ENCODE measurements around the gene RNF130. TPM values are rescaled to one million over a fixed set of nuclear protein-coding genes. Genes with fewer than 3 reads are reported as not detected.

Gene RNF130
- total and polyA plus RNA-seq, 2 of the 13 experiments (the other 11 are each of a cell fraction or from before 2014, with no cell fraction given), result 28.2 to 28.3 TPM

- 0 out of 2 replicates have a peak, but pooled peaks have one; percentile 35 for TF ChIP-seq EEA1 (CRISPR knock-in tag; IDR thresholded peaks at IDR 0.05; ENCODE audit: borderline replicate concordance)
- no peak for TF ChIP-seq FOXK2 (IDR thresholded peaks at IDR 0.05)
- TF ChIP-seq RERE (CRISPR knock-in tag; IDR thresholded peaks at IDR 0.05; ENCODE audit: low read depth), result no peak
- no peak for TF ChIP-seq RELA (CRISPR knock-in tag; IDR thresholded peaks at IDR 0.05)
- peak; percentile 49 for TF ChIP-seq AGO1 (IDR thresholded peaks at IDR 0.05; ENCODE audit: low read depth, low read length, poor library complexity, severe bottlenecking)
- TF ChIP-seq ZSCAN21 (CRISPR knock-in tag; IDR thresholded peaks at IDR 0.05; ENCODE audit: borderline replicate concordance), result no peak
- TF ChIP-seq ISL2 (CRISPR knock-in tag; IDR thresholded peaks at IDR 0.05), result 0 out of 2 replicates have a peak, but pooled peaks have one; percentile 24
- no peak for TF ChIP-seq HOXA5 (CRISPR knock-in tag; IDR thresholded peaks at IDR 0.05)
- TF ChIP-seq AGO2 (optimal IDR thresholded peaks at IDR 0.05; ENCODE audit: low read depth, low read length), result peak; percentile 43
- TF ChIP-seq NCOR1 (IDR thresholded peaks at IDR 0.05; ENCODE audit: borderline replicate concordance, low read length), result no peak
- no peak for TF ChIP-seq SKI (IDR thresholded peaks at IDR 0.05; ENCODE audit: partially characterized antibody)
- no peak for TF ChIP-seq ZNF10 (CRISPR knock-in tag; IDR thresholded peaks at IDR 0.05; ENCODE audit: borderline replicate concordance, low read depth)
- 0 out of 2 replicates have a peak, but pooled peaks have one; percentile 18 for TF ChIP-seq ZNF33B (CRISPR knock-in tag; IDR thresholded peaks at IDR 0.05)
- no peak for TF ChIP-seq DMTF1 (CRISPR knock-in tag; IDR thresholded peaks at IDR 0.05)
- TF ChIP-seq ZSCAN20 (CRISPR knock-in tag; IDR thresholded peaks at IDR 0.05; ENCODE audit: borderline replicate concordance), result no peak
- TF ChIP-seq ZBTB46 (CRISPR knock-in tag; IDR thresholded peaks at IDR 0.05; ENCODE audit: borderline replicate concordance), result no peak
- no peak for TF ChIP-seq NFIB (CRISPR knock-in tag; IDR thresholded peaks at IDR 0.05; ENCODE audit: borderline replicate concordance)
- no peak for TF ChIP-seq GATAD2A (CRISPR knock-in tag; IDR thresholded peaks at IDR 0.05)
- no peak for TF ChIP-seq ZBTB1 (CRISPR knock-in tag; IDR thresholded peaks at IDR 0.05; ENCODE audit: borderline replicate concordance)
- no peak for TF ChIP-seq SP2 (CRISPR knock-in tag; IDR thresholded peaks at IDR 0.05)
- 0 out of 2 replicates have a peak, but pooled peaks have one; percentile 34 for TF ChIP-seq ZNF747 (CRISPR knock-in tag; IDR thresholded peaks at IDR 0.05; ENCODE audit: borderline replicate concordance)
These were observed 164.6 kb downstream of the RNF130 start (continued) for GRCh38 chr5:179906795-179907555.
